Endothelial cell of umbilical vein (primary cell): ENCODE measurements around the gene CGB2. TPM values are rescaled to one million over a fixed set of nuclear protein-coding genes. Genes with fewer than 3 reads are reported as not detected.

Experiments
- BruUV-seq: library from RNA; stranded (reverse); fragments of 400-500 nt; replicated peaks from 2 replicates; lab custom pipeline; 2021; lab: Mats Ljungman, UMichigan
- CTCF ChIA-PET: fragments of 300-600, 350-600 bp; sonication (Branson Sonifier 250); formaldehyde crosslinking; loops from one replicate; lab custom pipeline; 2021; ENCODE audit warnings: antibody characterized with exemption, inconsistent platforms; lab: Charles Lee
- POLR2A ChIA-PET: fragments of 300-600, 350-600 bp; sonication (Branson Sonifier 250); formaldehyde crosslinking; loops from one replicate; lab custom pipeline; 2021; ENCODE audit warnings: antibody characterized with exemption, inconsistent platforms; lab: Charles Lee
- DNase-seq: peaks from one replicate; pipeline ENCODE4 v3.0.0-alpha.2; 2011; ENCODE audit warnings: low read depth, low spot score
- FAIRE-seq: peaks from 2 replicates; lab custom pipeline; 2011; peaks lifted over from hg19 to GRCh38; lab: Jason Lieb, UNC
- H2AFZ ChIP-seq: 2 replicates; pipeline ENCODE4 v1.6.0; 2012; ENCODE audit warnings: low read depth, low read length, control low read depth, inconsistent platforms
- H3K27ac ChIP-seq: 2 replicates; pipeline ENCODE4 v1.5.1; 2011; ENCODE audit warnings: low read depth, mild to moderate bottlenecking, control low read depth, low read length, moderate library complexity; ENCODE audit not compliant: insufficient read depth
- H3K27me3 ChIP-seq, 2 experiments: 2 replicates each; pipeline versions ENCODE4 v1.6.0 to v1.6.1; 2011; ENCODE audit warnings: low read length in 2 of 2, mixed read lengths in 1 of 2; ENCODE audit not compliant: control insufficient read depth in 2 of 2, insufficient read depth in 2 of 2
- H3K36me3 ChIP-seq, 2 experiments: 2 replicates in 1 of 2; 3 replicates in 1 of 2; pipeline ENCODE4 v1.5.1; 2011; ENCODE audit warnings: low read length in 2 of 2, mild to moderate bottlenecking in 1 of 2, moderate library complexity in 1 of 2; ENCODE audit not compliant: control insufficient read depth in 2 of 2, insufficient read depth in 2 of 2; ENCODE audit errors: extremely low read depth in 1 of 2
- H3K4me1 ChIP-seq: 3 replicates; pipeline ENCODE4 v1.5.1; 2011; ENCODE audit warnings: mild to moderate bottlenecking, low read length; ENCODE audit not compliant: control insufficient read depth, insufficient read depth; ENCODE audit errors: extremely low read depth
- H3K4me2 ChIP-seq: 2 replicates; pipeline ENCODE4 v1.6.1; 2011; ENCODE audit warnings: low read length, control low read depth, mixed read lengths; ENCODE audit not compliant: insufficient read depth
- H3K4me3 ChIP-seq, 3 experiments: fragments of 200-600 bp in 1 of 3; sonication (generic), shearing (Covaris generic) in 1 of 3; replicated peaks in 1 of 3; 2 replicates each; pipeline ENCODE4 v1.5.1; 2011 to 2016; ENCODE audit warnings: control low read depth in 3 of 3, low read length in 3 of 3, mild to moderate bottlenecking in 2 of 3, inconsistent platforms in 1 of 3, low read depth in 1 of 3, moderate library complexity in 1 of 3; ENCODE audit not compliant: insufficient read depth in 1 of 3
- H3K79me2 ChIP-seq: 2 replicates; pipeline ENCODE4 v1.6.0; 2012; ENCODE audit warnings: low read length, inconsistent platforms; ENCODE audit not compliant: control insufficient read depth, insufficient read depth
- H3K9ac ChIP-seq: replicated peaks from 2 replicates; pipeline ENCODE3; 2011; ENCODE audit warnings: low read length, control low read depth; ENCODE audit not compliant: insufficient read depth; ENCODE audit errors: extremely low read depth
- H3K9me1 ChIP-seq: replicated peaks from 3 replicates; pipeline ENCODE4 v1.6.0; 2011; ENCODE audit warnings: mild to moderate bottlenecking, low read length; ENCODE audit not compliant: control insufficient read depth, insufficient read depth; ENCODE audit errors: extremely low read depth
- H3K9me3 ChIP-seq: replicated peaks from 2 replicates; pipeline ENCODE4 v1.5.1; 2012; ENCODE audit warnings: low read length, inconsistent platforms; ENCODE audit not compliant: control insufficient read depth, insufficient read depth
- H4K20me1 ChIP-seq: replicated peaks from 2 replicates; pipeline ENCODE3; 2011; ENCODE audit warnings: mild to moderate bottlenecking, low read length; ENCODE audit not compliant: control insufficient read depth, insufficient read depth; ENCODE audit errors: extremely low read depth
- CTCF ChIP-seq, 2 donors: IDR thresholded peaks; 1 replicate in 1 of 2; 2 replicates in 1 of 2; pipeline ENCODE4 v1.5.1; 2011; ENCODE audit warnings: low read length in 2 of 2, mild to moderate bottlenecking in 2 of 2, moderate library complexity in 2 of 2, control low read depth in 1 of 2, inconsistent platforms in 1 of 2, low read depth in 1 of 2; ENCODE audit not compliant: insufficient read depth in 1 of 2; ENCODE audit errors: extremely low read depth in 1 of 2
- EZH2 ChIP-seq: IDR thresholded peaks from 2 replicates; pipeline ENCODE4 v1.6.1; 2012; ENCODE audit warnings: borderline replicate concordance, low read depth, mild to moderate bottlenecking, moderate library complexity, low read length, inconsistent platforms; ENCODE audit not compliant: severe bottlenecking
- FOS ChIP-seq: IDR thresholded peaks from 2 replicates; pipeline ENCODE4 v1.6.1; 2011; ENCODE audit warnings: mild to moderate bottlenecking, low read length, moderate library complexity, borderline replicate concordance; ENCODE audit not compliant: insufficient read depth
- GATA2 ChIP-seq: IDR thresholded peaks from 2 replicates; pipeline ENCODE4 v1.7.0; 2011; ENCODE audit warnings: low read depth, mild to moderate bottlenecking, moderate library complexity, mixed read lengths, low read length; ENCODE audit not compliant: insufficient read length, insufficient read depth
- JUN ChIP-seq: IDR thresholded peaks from 2 replicates; pipeline ENCODE4 v1.6.1; 2011; ENCODE audit warnings: borderline replicate concordance, low read depth; ENCODE audit not compliant: insufficient read length, insufficient read depth
- MAX ChIP-seq: IDR thresholded peaks from 2 replicates; pipeline ENCODE4 v1.6.1; 2011; ENCODE audit not compliant: insufficient read depth, insufficient read length
- MYC ChIP-seq: IDR thresholded peaks from one replicate; pipeline ENCODE4 v1.6.1; 2011; ENCODE audit warnings: mild to moderate bottlenecking, low read depth, low read length
- POLR2A ChIP-seq: IDR thresholded peaks from 2 replicates; pipeline ENCODE4 v1.6.1; 2012; ENCODE audit warnings: low read depth, mild to moderate bottlenecking, control low read depth, low read length
- POLR2AphosphoS5 ChIP-seq: IDR thresholded peaks from 2 replicates; pipeline ENCODE4 v1.6.1; 2012; ENCODE audit warnings: low read depth, mild to moderate bottlenecking, control low read depth, low read length, moderate library complexity; ENCODE audit not compliant: insufficient read depth
- dilution Hi-C: fragments of 300-500 bp; cut with MboI; formaldehyde crosslinking; loops from one replicate; pipeline ENCODE4 v1.15.0; 2019; ENCODE audit warnings: low sequenced_read_pairs; ENCODE audit not compliant: extremely low pct_ligation_motif_present
- intact Hi-C: fragments of 100-400 bp; cut with micrococcal nuclease; formaldehyde crosslinking; loops from one replicate; pipeline ENCODE4 v1.10.0; 2022
- polyA plus RNA-seq, 4 experiments: library from polyadenylated mRNA; depleted of rRNA in 3 of 4; stranded (reverse) in 3 of 4; unstranded in 1 of 4; fragments of >200 nt; gene quantifications; 2 replicates each; pipeline versions ENCODE4 v1.2.1 to v1.2.3, GENCODE V29; 2011 to 2012; ENCODE audit warnings: missing spikeins in 1 of 4
- total RNA-seq: library from RNA; stranded (reverse); gene quantifications from 2 replicates; pipeline ENCODE4 v1.2.3, GENCODE V29; 2021

The CGB2 gene
- total and polyA plus RNA-seq, 2 donors (not counting 3 experiments of a cell fraction or from before 2014, with no cell fraction given): not detected

DNA sequence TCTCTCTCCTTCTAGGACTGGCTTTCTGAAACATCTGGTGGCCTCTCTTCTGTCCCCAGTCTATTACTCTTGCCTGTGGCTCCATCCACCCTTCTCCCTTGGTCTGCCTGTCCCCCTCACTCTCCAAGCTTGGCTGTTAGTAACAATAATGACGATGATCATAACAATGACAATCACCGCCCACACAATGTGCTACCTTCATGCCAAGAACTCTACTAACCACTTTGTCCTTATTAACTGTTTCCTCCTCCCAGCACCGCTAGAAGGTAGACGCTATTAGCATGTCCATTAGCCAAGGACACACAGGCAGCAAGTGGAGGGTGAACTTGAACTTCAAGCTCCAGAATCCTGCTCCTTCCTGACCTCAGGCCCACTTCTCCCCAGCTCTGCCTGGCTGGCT, 41.3 kb upstream of the CGB2 start:
- H3K36me3 ChIP-seq: peaks cover 0 to 9% of the 10 kb centered on the region in 2 experiments
- intact Hi-C loops: loop anchor here (10.0 kb wide), 2 partner anchors 164 to 356 kb away; partner anchors contain the start of genes DBP, HRC and TRPM4
- H4K20me1 ChIP-seq: no peaks in the 10 kb centered on the region
- no peak overlapping the region for H2AFZ ChIP-seq
- no peaks in the 10 kb centered on the region for H3K27me3 ChIP-seq
- H3K79me2 ChIP-seq: peaks cover 41% of the 10 kb centered on the region
- no peak overlapping the region for H3K4me2 ChIP-seq
- no TSS peak for BruUV-seq
- dilution Hi-C loops: no loop called here
- peaks cover 14% of the 10 kb centered on the region for H3K4me1 ChIP-seq
- ChIA-PET CTCF (no interaction called here), POLR2A (no interaction called here)
- H3K27ac ChIP-seq: no peak overlapping the region
- H3K9me1 ChIP-seq: no peaks in the 10 kb centered on the region
- TF ChIP-seq POLR2A (no peak), FOS (no peak), POLR2AphosphoS5 (no peak), JUN (no peak), MAX (no peak), MYC (no peak), GATA2 (no peak), CTCF (IDR thresholded peaks at IDR 0.05; ENCODE audit: extremely low read depth in 1 of 2, insufficient read depth in 1 of 2, low read depth in 1 of 2, low read length in 2 of 2) (no peak), EZH2 (no peak)
- FAIRE-seq (no peak), DNase-seq (no peak)
- no peak overlapping the region for H3K9ac ChIP-seq
- H3K4me3 ChIP-seq: no peak overlapping the region
- H3K9me3 ChIP-seq: no peaks in the 10 kb centered on the region
